Parathyroid adenoma (tissue), 2 donors: Measurements from ENCODE around the gene FBRSL1.

Source experiments
- H2AFZ ChIP-seq: fragments of 300-600 bp; sonication (generic); one replicate; pipeline ENCODE4 v1.7.0; 2017; ENCODE audit warnings: antibody characterized with exemption, mild to moderate bottlenecking
- H3K27ac ChIP-seq: fragments of 300-600 bp; sonication (generic); one replicate; pipeline ENCODE4 v1.7.0; 2017
- H3K27me3 ChIP-seq: fragments of 300-600 bp; sonication (generic); one replicate; pipeline ENCODE4 v1.7.0; 2017; ENCODE audit warnings: low read length; ENCODE audit not compliant: control insufficient read depth, insufficient read depth
- H3K36me3 ChIP-seq: fragments of 300-600 bp; sonication (generic); one replicate; pipeline ENCODE4 v1.7.0; 2017; ENCODE audit warnings: low read length; ENCODE audit not compliant: control insufficient read depth, insufficient read depth
- H3K4me1 ChIP-seq: fragments of 300-600 bp; sonication (generic); one replicate; pipeline ENCODE4 v1.7.0; 2017; ENCODE audit warnings: control low read depth
- H3K4me2 ChIP-seq: fragments of 300-600 bp; sonication (generic); one replicate; pipeline ENCODE4 v1.7.0; 2017; ENCODE audit warnings: low read length
- H3K4me3 ChIP-seq: fragments of 300-600 bp; sonication (generic); one replicate; pipeline ENCODE4 v1.7.0; 2017; ENCODE audit warnings: low read depth, low read length
- H3K79me2 ChIP-seq: fragments of 300-600 bp; sonication (generic); one replicate; pipeline ENCODE4 v1.7.0; 2017; ENCODE audit warnings: control low read depth
- H3K9ac ChIP-seq: fragments of 300-600 bp; sonication (generic); one replicate; pipeline ENCODE4 v1.7.0; 2017; ENCODE audit warnings: mild to moderate bottlenecking
- H3K9me3 ChIP-seq: fragments of 300-600 bp; sonication (generic); one replicate; pipeline ENCODE4 v1.7.0; 2017; ENCODE audit warnings: low read length; ENCODE audit not compliant: control insufficient read depth
- TF ChIP-seq, protein P1 (sequence below): fragments of 300-600 bp; sonication (generic); IDR thresholded peaks from one replicate; pipeline ENCODE4 v1.7.0; 2017; ENCODE audit warnings: antibody characterized with exemption, mild to moderate bottlenecking
- donor health status: primary hyperparathyroidism.

The FBRSL1 gene

DNA sequence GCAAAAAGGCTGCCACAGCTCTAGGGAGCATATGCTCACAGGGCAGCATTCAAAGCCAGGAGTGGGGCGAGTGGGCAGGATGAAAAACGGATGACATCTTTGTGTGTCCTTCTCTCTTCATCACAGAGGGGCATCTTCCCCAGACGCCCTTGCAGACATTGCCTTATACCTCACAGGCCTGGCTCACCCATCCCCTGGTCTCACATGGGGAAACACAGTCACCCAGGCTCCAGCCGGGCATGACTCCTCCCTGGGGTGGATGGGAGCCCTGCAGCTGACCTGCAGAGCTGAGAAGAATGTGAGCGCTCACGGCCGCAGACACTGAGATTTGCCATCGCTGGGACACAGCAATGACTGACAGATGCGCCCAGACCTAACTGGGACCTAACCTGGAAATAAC is 7.2 kb upstream of the FBRSL1 start:
- Histone ChIP-seq H3K27me3 (no peaks in the 10 kb centered on the region), H2AFZ (no peak overlapping the region), H3K27ac (no peak overlapping the region), H3K4me3 (no peak overlapping the region), H3K9ac (no peak overlapping the region), H3K9me3 (no peaks in the 10 kb centered on the region), H3K36me3 (no peaks in the 10 kb centered on the region), H3K4me1 (no peaks in the 10 kb centered on the region), H3K4me2 (no peak overlapping the region), H3K79me2 (no peaks in the 10 kb centered on the region)
- TF ChIP-seq, protein P1, sequence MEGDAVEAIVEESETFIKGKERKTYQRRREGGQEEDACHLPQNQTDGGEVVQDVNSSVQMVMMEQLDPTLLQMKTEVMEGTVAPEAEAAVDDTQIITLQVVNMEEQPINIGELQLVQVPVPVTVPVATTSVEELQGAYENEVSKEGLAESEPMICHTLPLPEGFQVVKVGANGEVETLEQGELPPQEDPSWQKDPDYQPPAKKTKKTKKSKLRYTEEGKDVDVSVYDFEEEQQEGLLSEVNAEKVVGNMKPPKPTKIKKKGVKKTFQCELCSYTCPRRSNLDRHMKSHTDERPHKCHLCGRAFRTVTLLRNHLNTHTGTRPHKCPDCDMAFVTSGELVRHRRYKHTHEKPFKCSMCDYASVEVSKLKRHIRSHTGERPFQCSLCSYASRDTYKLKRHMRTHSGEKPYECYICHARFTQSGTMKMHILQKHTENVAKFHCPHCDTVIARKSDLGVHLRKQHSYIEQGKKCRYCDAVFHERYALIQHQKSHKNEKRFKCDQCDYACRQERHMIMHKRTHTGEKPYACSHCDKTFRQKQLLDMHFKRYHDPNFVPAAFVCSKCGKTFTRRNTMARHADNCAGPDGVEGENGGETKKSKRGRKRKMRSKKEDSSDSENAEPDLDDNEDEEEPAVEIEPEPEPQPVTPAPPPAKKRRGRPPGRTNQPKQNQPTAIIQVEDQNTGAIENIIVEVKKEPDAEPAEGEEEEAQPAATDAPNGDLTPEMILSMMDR = no peak

DNA sequence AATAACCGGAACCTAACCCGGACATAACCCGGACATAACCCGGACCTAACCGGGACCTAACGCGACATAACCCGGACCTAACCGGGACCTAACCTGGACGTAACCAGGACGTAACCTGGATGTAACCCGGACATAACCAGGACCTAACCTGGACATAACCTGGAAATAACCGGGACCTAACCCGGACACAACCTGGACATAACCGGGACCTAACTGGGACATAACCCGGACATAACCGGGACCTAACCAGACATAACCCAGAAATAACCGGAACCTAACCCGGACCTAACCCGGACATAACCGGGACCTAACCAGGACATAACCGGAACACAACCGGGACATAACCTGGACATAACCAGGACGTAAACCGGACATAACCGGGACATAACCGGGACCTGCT is 6.7 kb upstream of the FBRSL1 start:
- Histone ChIP-seq H3K27ac (no peak overlapping the region), H3K27me3 (no peaks in the 10 kb centered on the region), H3K36me3 (no peaks in the 10 kb centered on the region), H2AFZ (no peak overlapping the region), H3K9ac (no peak overlapping the region), H3K4me2 (no peak overlapping the region), H3K4me1 (no peaks in the 10 kb centered on the region), H3K79me2 (no peaks in the 10 kb centered on the region), H3K9me3 (no peaks in the 10 kb centered on the region), H3K4me3 (no peak overlapping the region)
- TF ChIP-seq, protein P1 = no peak

- Histone ChIP-seq H3K4me2 (no peak overlapping the region), H3K9me3 (no peaks in the 10 kb centered on the region), H3K4me3 (no peak overlapping the region), H3K27ac (no peak overlapping the region), H3K79me2 (no peaks in the 10 kb centered on the region), H3K4me1 (no peaks in the 10 kb centered on the region), H3K9ac (no peak overlapping the region), H3K27me3 (no peaks in the 10 kb centered on the region), H2AFZ (no peak overlapping the region), H3K36me3 (no peaks in the 10 kb centered on the region)
- TF ChIP-seq, protein P1 = no peak
Measured at GRCh38 chr12:132483612-132484011, 6.3 kb upstream of the FBRSL1 start.

GRCh38 chr12:132484183-132484890 is 5.6 kb upstream of the FBRSL1 start:
- Histone ChIP-seq H3K36me3 (no peaks in the 10 kb centered on the region), H3K4me2 (no peak overlapping the region), H3K27me3 (no peaks in the 10 kb centered on the region), H3K4me3 (no peak overlapping the region), H3K27ac (no peak overlapping the region), H3K79me2 (no peaks in the 10 kb centered on the region), H3K9ac (no peak overlapping the region), H3K9me3 (no peaks in the 10 kb centered on the region), H3K4me1 (no peaks in the 10 kb centered on the region), H2AFZ (no peak overlapping the region)
- TF ChIP-seq, protein P1 = no peak

GRCh38 chr12:132484891-132485441 is 5.0 kb upstream of the FBRSL1 start:
- no peaks in the 10 kb centered on the region for H3K79me2 ChIP-seq
- no peak overlapping the region for H3K27ac ChIP-seq
- no peak overlapping the region for H3K4me3 ChIP-seq
- H3K9me3 ChIP-seq = no peaks in the 10 kb centered on the region
- no peak overlapping the region for H2AFZ ChIP-seq
- no peaks in the 10 kb centered on the region for H3K4me1 ChIP-seq
- no peak overlapping the region for H3K9ac ChIP-seq
- H3K27me3 ChIP-seq = no peaks in the 10 kb centered on the region
- H3K36me3 ChIP-seq = no peaks in the 10 kb centered on the region
- H3K4me2 ChIP-seq = no peak overlapping the region
- TF ChIP-seq, protein P1 = no peak
